Left lung (tissue), 10 donors: ENCODE data around the gene IGBP1. TPM values are rescaled to one million over a fixed set of nuclear protein-coding genes. Genes with fewer than 3 reads are reported as not detected.
"Not testable (repeated sequence)": the region's sequence is repeated elsewhere in the genome, so short reads cannot be mapped to it uniquely, and the experiment has no call there.

Source experiments
- ATAC-seq: fragments of 200-7000 bp; cut with Tn5 transposase; one replicate; pipeline ENCODE4 v1.9.1; 2020; ENCODE audit warnings: moderate library complexity
- DNase-seq, 4 donors: peaks; one replicate each; pipeline ENCODE4 v3.0.0-alpha.2; 2013 to 2020
- H3K27ac ChIP-seq, 2 donors: fragments of 200-600 bp; sonication (generic) in 1 of 2; one replicate each; pipeline versions ENCODE4 v1.5.0 to v1.8.0; 2020 to 2021
- H3K27me3 ChIP-seq, 2 donors: fragments of 200-600 bp; sonication (generic) in 1 of 2; one replicate each; pipeline versions ENCODE4 v1.5.0 to v1.8.0; 2020 to 2021
- H3K36me3 ChIP-seq, 2 donors: fragments of 200-600 bp; sonication (generic) in 1 of 2; one replicate each; pipeline versions ENCODE4 v1.5.0 to v1.8.0; 2020 to 2021
- H3K4me1 ChIP-seq, 2 donors: fragments of 200-600 bp; one replicate each; pipeline ENCODE4 v1.8.0; 2021
- H3K4me3 ChIP-seq, 2 donors: fragments of 200-600 bp; sonication (generic) in 1 of 2; one replicate each; pipeline versions ENCODE4 v1.5.0 to v1.8.0; 2020 to 2021; ENCODE audit warnings: mild to moderate bottlenecking in 1 of 2
- H3K9me3 ChIP-seq, 2 donors: fragments of 200-600 bp; sonication (generic) in 1 of 2; one replicate each; pipeline versions ENCODE4 v1.5.0 to v1.8.0; 2020 to 2021
- intact Hi-C, 2 donors: fragments of 100-400 bp; cut with DNase I; formaldehyde crosslinking; loops; one replicate each; pipeline versions ENCODE4 v1.11.2 to v1.14.2; 2022
- polyA plus RNA-seq, 6 donors: library from polyadenylated mRNA; unstranded; fragments of 120-200 nt; gene quantifications; one replicate each; pipeline ENCODE4 v1.2.1, GENCODE V29; 2013; ENCODE audit not compliant: insufficient read length in 6 of 6
- total RNA-seq, 2 donors: library from RNA; stranded (reverse); fragmentation: NEBNext Ultra II Directional; extraction: Animal tissue kit (Norgen Biotek cat#: 25700); gene quantifications; one replicate each; pipeline ENCODE4 v1.2.1, GENCODE V29; 2021
- TF ChIP-seq, protein P1 (sequence below), 2 donors: fragments of 200-600 bp; sonication (generic) in 1 of 2; IDR thresholded peaks; one replicate each; pipeline versions ENCODE4 v1.5.0 to v1.8.0; 2021; ENCODE audit warnings: antibody characterized with exemption in 2 of 2
- donor health status: DM: no; HTN: yes; CAD: no.
- donor health status: DM: no; HTN: no; CAD: no.

IGBP1 gene
- total and polyA plus RNA-seq, 8 donors, result 33.7 to 111 (median 100) TPM

GRCh38 chrX:70088751-70089150, 44.5 kb upstream of the IGBP1 start:
- ATAC-seq (no peak), DNase-seq (peak in 1 of 4 donors; percentile 9)
- H3K27me3 ChIP-seq, result no peaks in the 10 kb centered on the region
- TF ChIP-seq, protein P1, sequence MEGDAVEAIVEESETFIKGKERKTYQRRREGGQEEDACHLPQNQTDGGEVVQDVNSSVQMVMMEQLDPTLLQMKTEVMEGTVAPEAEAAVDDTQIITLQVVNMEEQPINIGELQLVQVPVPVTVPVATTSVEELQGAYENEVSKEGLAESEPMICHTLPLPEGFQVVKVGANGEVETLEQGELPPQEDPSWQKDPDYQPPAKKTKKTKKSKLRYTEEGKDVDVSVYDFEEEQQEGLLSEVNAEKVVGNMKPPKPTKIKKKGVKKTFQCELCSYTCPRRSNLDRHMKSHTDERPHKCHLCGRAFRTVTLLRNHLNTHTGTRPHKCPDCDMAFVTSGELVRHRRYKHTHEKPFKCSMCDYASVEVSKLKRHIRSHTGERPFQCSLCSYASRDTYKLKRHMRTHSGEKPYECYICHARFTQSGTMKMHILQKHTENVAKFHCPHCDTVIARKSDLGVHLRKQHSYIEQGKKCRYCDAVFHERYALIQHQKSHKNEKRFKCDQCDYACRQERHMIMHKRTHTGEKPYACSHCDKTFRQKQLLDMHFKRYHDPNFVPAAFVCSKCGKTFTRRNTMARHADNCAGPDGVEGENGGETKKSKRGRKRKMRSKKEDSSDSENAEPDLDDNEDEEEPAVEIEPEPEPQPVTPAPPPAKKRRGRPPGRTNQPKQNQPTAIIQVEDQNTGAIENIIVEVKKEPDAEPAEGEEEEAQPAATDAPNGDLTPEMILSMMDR (IDR thresholded peaks at IDR 0.05), result no peak
- H3K36me3 ChIP-seq, result no peaks in the 10 kb centered on the region
- no peak overlapping the region for H3K27ac ChIP-seq
- H3K4me3 ChIP-seq, result no peak overlapping the region
- H3K4me1 ChIP-seq, result no peaks in the 10 kb centered on the region
- intact Hi-C loops, result no loop called here
- no peaks in the 10 kb centered on the region for H3K9me3 ChIP-seq

DNA sequence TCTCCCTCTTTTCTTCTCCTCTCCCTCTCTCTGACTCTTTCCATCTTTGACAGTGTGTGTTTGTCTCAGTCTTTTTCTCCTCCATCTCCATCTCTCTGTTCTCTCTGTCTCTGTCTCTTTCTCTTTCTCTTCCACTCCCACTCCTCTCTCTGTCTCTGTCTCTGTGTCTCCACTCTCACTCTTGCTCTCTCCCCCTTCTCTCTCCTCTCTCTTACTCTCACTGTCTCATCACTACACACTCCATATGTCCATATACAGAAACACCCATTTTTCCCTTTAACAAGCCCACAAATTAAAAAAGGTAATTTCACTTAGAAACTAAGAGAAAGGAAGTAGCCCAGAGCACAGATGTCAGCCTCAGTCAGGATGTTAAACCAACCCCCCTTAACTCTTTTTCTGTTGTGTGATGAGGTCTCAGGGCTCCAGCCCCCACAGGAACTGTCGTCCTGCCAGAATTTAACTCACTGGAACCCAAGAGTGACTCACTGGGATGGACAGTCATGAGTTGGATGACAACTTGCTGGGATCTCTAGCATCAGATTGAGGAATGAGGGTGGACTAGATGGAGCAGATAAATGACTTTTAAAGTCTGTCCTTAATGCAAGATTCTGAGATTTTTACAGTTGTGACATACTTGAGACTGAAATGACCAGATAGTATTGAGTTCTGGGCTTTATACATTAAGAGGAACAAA, 43.5 kb upstream of the IGBP1 start:
- no peak overlapping the region for H3K27ac ChIP-seq
- ATAC-seq, result no peak

GRCh38 chrX:70092247-70092646, 41.0 kb upstream of the IGBP1 start:
- ATAC-seq (no peak), DNase-seq (no peak)
- Histone ChIP-seq H3K4me3 (no peak overlapping the region), H3K36me3 (no peaks in the 10 kb centered on the region), H3K27ac (no peak overlapping the region), H3K27me3 (no peaks in the 10 kb centered on the region), H3K9me3 (no peaks in the 10 kb centered on the region), H3K4me1 (no peaks in the 10 kb centered on the region)
- intact Hi-C loops, result loop anchor here in 1 of 2 donors (10.0 kb wide), 1 partner anchor 557 kb away; no protein-coding TSS in a partner anchor
- TF ChIP-seq, protein P1 (IDR thresholded peaks at IDR 0.05), result no peak

More for the DNA sequence above, 43.5 kb upstream of the IGBP1 start:
- DNase-seq, result no peak
- no peaks in the 10 kb centered on the region for H3K27me3 ChIP-seq
- H3K9me3 ChIP-seq, result no peaks in the 10 kb centered on the region
- H3K4me1 ChIP-seq, result no peaks in the 10 kb centered on the region
- TF ChIP-seq, protein P1 (IDR thresholded peaks at IDR 0.05), result no peak
- H3K4me3 ChIP-seq, result no peak overlapping the region
- H3K36me3 ChIP-seq, result no peaks in the 10 kb centered on the region
- intact Hi-C loops, result loop anchor here in 1 of 2 donors (10.0 kb wide), 1 partner anchor 555 kb away; no protein-coding TSS in a partner anchor

GRCh38 chrX:70096052-70096451, 37.2 kb upstream of the IGBP1 start:
- Histone ChIP-seq H3K4me1 (no peaks in the 10 kb centered on the region), H3K27me3 (no peaks in the 10 kb centered on the region), H3K36me3 (no peaks in the 10 kb centered on the region), H3K27ac (no peak overlapping the region), H3K9me3 (no peaks in the 10 kb centered on the region), H3K4me3 (no peak overlapping the region)
- intact Hi-C loops, result loop anchor here in 1 of 2 donors (5.0 to 10.0 kb wide), 2 partner anchors 59 to 561 kb away; no protein-coding TSS in a partner anchor
- DNase-seq, result no peak
- ATAC-seq, result peak; percentile 27
- TF ChIP-seq, protein P1 (IDR thresholded peaks at IDR 0.05), result no peak

DNA sequence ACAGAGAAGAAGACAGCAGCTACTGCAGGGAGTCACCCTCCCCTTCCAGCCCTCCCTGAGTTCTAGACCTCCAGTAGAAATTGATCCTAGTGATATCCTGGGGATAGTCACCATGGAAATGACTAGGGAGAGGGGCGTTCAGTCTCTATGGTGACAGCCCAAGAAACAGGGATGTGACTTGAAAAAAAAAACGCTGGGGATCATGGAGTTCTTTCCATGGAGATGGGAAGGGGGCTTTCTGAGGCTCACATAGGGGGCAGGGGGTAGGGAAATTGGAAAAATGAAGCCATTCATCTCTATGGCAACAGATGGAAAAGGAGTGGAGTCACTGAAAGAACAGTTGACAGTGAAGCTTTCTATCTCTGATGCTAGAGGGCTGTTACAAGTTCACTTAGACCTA, 28.0 kb upstream of the IGBP1 start:
- no peaks in the 10 kb centered on the region for H3K36me3 ChIP-seq
- no peak overlapping the region for H3K4me3 ChIP-seq
- DNase-seq (no peak), ATAC-seq (no peak)
- no peaks in the 10 kb centered on the region for H3K4me1 ChIP-seq
- TF ChIP-seq, protein P1 (IDR thresholded peaks at IDR 0.05), result no peak
- H3K27me3 ChIP-seq, result no peaks in the 10 kb centered on the region
- H3K27ac ChIP-seq, result no peak overlapping the region
- intact Hi-C loops, result no loop called here
- H3K9me3 ChIP-seq, result no peaks in the 10 kb centered on the region

DNA sequence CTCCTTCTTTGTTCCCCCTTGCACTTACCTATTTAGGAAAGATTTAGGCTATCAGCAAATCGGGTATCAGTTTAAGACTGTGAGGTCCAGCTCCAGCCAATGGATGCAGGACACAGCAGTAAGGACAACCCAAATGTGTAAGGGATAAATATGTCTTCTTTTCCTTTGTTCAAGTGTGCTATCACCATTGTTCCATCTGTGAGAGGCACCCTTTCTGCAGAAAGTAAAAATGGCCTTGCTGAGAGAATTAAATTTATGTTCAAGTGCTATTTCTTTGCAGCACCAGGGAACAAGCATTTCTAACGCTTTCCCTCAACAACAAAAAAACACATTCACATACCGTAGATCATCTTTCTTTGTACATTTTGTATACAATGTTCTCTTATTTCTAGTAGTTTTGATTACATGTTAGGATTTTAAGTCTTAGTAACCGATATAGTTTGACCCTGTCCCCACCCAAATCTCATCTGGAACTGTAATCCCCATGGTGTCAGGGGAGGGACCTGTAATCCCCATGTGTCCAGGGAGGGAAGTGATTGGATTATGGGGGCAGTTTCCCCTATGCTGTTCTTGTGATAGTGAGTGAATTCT, 21.7 kb upstream of the IGBP1 start:
- ATAC-seq, H3K4me3 ChIP-seq, intact Hi-C loops, H3K27me3 ChIP-seq, H3K36me3 ChIP-seq, H3K4me1 ChIP-seq, DNase-seq, H3K27ac ChIP-seq: not testable (repeated sequence)
- H3K9me3 ChIP-seq, result peaks cover 0 to 12% of the 10 kb centered on the region in 2 donors
